ENCODE data around the gene ADCY7. TPM values are rescaled to one million over a fixed set of nuclear protein-coding genes. Genes with fewer than 3 reads are reported as not detected.
A peak's percentile ranks its signal among the peaks of the same experiment; 100 is the strongest.
"Not testable (repeated sequence)": the region's sequence is repeated elsewhere in the genome, so short reads cannot be mapped to it uniquely, and the experiment has no call there.

The ADCY7 gene
- total RNA-seq, 2 experiments from 2014 or later: 131 to 232 TPM

DNA sequence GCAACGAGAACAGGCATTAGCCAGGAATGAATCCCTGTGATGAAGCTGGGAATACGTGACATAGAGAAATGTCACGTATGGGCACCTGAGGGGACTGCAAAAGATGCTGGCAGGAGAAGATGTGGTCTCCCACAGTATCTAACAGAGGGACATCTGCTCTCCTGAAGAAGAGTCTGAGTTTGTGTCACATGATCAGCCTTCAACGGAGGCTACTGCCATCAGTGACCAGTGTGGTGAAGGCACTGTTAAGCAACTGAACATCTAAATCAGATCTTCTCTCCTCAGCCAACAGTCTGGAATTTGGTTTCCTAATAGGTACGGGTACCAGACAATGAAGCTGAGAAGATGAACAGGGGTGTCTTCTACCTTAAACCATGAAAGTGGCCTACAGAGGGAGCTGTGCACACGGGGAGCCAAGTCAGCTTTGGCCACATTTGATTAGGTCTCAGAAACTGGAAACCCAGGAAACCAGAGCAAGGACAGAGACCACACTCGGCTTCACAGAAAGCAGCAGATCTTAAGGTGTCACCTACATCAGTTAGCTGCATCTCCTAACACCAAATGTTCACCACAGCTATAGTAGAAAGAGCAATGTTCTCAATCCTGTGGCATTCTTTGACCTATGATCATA lies 60.6 kb downstream of the ADCY7 start:
- Mint-ChIP-seq H3K27ac (peak overlapping the region; percentile 69), H3K36me3 (peaks cover 38% of the 10 kb centered on the region), H3K4me3 (no peak overlapping the region), H3K9me3 (ENCODE audit: low read depth) (no peaks in the 10 kb centered on the region), H3K4me1 (peaks cover 50% of the 10 kb centered on the region), H3K27me3 (no peaks in the 10 kb centered on the region)
- CTCF ChIA-PET: interaction anchor here (0.7 to 7.1 kb wide), 47 partner anchors 9 to 485 kb away, joined by 3 to 105 read pairs (median 5); partner anchors contain the start of genes ADCY7, CNEP1R1, HEATR3 and SNX20
- peak; percentile 97 for ATAC-seq
- peak; percentile 88 for DNase-seq

DNA sequence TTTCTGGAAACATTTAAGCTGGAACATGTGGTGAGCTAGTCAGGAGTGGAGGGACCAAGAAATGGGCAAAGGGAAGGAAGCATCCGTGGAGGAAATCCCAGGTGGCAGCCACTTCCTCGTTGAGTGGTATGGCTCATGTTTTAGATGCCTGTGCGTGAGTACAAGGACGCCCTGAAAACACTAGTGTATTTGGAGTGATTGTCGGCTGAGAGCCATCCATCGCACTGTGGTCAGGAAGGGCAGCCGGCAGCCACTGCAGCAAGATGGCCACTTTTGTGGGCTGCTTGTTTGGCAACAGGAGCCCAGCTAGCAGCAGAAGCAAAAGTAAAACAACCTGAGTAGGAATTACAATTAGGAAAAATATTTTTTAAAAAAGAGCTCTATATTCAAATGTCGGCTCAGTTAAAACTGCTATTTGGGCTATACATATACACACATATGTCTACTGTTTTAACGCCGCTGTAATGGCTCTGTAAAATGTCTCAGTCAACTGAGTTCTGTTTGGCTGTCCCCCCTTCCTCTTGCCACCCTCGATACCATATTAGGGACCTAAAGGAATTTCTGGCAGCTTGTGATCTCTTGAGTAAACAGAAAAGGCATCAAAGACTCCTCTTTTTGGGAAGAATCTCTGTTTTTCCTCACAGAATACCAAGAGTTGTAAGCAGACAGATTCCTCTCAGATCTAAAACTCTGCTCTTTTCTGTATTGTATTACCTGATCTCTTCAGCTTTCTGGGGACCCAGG lies 63.3 kb downstream of the ADCY7 start:
- no peak for ATAC-seq
- H3K4me3 Mint-ChIP-seq: no peak overlapping the region
- peaks cover 3% of the 10 kb centered on the region for H3K9me3 Mint-ChIP-seq (ENCODE audit: low read depth)
- no peak for DNase-seq
- no peaks in the 10 kb centered on the region for H3K27me3 Mint-ChIP-seq
- CTCF ChIA-PET: interaction anchor here (1.0 to 6.0 kb wide), 10 partner anchors 9 to 477 kb away, joined by 3 to 74 read pairs (median 6); partner anchors contain the start of gene ADCY7
- H3K4me1 Mint-ChIP-seq: peaks cover 35% of the 10 kb centered on the region
- peaks cover 44% of the 10 kb centered on the region for H3K36me3 Mint-ChIP-seq
- peak overlapping the region; percentile 25 for H3K27ac Mint-ChIP-seq

DNA sequence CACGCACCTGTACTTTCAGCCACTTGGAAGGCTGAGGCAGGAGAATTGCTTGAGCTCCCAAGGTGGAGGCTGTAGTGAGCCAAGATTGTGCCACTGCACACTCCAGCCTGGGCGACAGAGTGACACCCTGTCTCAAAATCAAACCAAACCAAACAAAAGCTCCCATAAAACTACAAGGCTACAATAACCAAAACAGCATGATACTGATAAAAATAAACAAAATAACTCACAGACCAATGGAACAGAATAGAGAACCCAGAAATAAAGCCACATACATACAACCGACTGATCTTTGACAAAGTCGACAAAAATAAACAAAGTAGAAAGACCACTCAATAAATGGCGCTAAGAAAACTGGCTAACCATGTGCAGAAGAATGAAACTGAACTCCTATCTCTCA lies 65.2 kb downstream of the ADCY7 start:
- CTCF ChIA-PET: interaction anchor here (1.1 kb wide), 1 partner anchor 23 kb away, joined by 4 read pairs; no protein-coding TSS in a partner anchor
- ATAC-seq: no peak
- H3K9me3 Mint-ChIP-seq (ENCODE audit: low read depth): peaks cover 3% of the 10 kb centered on the region
- H3K27ac Mint-ChIP-seq: no peak overlapping the region
- H3K27me3 Mint-ChIP-seq: no peaks in the 10 kb centered on the region
- DNase-seq: no peak
- peaks cover 42% of the 10 kb centered on the region for H3K4me1 Mint-ChIP-seq
- no peak overlapping the region for H3K4me3 Mint-ChIP-seq
- peaks cover 41% of the 10 kb centered on the region for H3K36me3 Mint-ChIP-seq

GRCh38 chr16:50332599-50332998 lies 66.2 kb downstream of the ADCY7 start:
- no peak overlapping the region for H3K27ac Mint-ChIP-seq
- peaks cover 3% of the 10 kb centered on the region for H3K9me3 Mint-ChIP-seq (ENCODE audit: low read depth)
- H3K27me3 Mint-ChIP-seq: no peaks in the 10 kb centered on the region
- peaks cover 41% of the 10 kb centered on the region for H3K36me3 Mint-ChIP-seq
- DNase-seq (no peak), ATAC-seq (no peak)
- H3K4me1 Mint-ChIP-seq: peaks cover 38% of the 10 kb centered on the region
- CTCF ChIA-PET: interaction anchor here (0.8 to 1.4 kb wide), 3 partner anchors 23 to 474 kb away, joined by 3 to 4 read pairs (median 3); no protein-coding TSS in a partner anchor
- H3K4me3 Mint-ChIP-seq: no peak overlapping the region

DNA sequence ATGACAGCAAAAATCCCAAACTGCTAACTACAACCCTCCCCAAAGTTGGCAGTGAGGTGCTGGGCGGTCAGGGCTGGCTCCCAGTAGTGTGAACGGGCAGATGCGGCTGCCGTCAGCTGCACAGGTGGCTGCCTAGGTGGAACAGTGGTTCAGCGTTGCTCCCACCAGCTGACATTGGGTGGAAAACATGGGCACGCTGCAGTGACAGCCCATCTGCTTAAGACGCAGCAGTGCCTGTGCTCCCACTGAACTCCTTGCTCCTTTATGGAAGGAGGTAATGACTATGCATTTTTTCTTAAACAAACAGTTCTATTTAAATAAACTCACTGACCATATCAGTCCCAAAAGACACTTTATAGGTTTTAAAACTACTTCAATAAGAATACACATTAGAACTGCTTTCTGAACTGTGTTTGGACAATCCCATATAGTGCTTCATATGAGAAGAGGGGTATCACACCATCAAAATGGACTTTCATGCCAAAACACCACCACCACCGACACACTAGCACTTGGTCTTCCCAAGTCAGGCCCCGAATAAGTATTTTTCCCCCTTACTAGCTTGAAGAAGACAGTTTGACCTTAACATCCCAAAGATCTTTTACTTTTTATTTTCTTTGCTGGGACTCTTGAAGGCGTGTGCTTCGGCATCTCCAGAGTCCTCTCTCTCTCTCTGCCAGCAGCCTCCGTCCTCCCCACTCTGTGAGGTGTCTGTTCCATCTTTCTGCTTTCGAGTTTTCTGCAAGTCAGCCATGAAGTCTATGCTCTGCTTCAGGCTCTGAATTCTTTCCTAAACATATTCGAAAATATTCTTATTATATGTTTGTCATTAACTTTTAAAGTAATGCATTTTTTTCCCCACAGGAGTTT lies 68.0 kb downstream of the ADCY7 start:
- ATAC-seq (no peak), DNase-seq (no peak)
- Mint-ChIP-seq H3K27me3 (no peaks in the 10 kb centered on the region), H3K36me3 (peaks cover 47% of the 10 kb centered on the region), H3K4me3 (no peak overlapping the region), H3K4me1 (peaks cover 42% of the 10 kb centered on the region), H3K9me3 (ENCODE audit: low read depth) (peaks cover 3% of the 10 kb centered on the region), H3K27ac (peak overlapping the region; percentile 88)
- CTCF ChIA-PET: no interaction called here

DNA sequence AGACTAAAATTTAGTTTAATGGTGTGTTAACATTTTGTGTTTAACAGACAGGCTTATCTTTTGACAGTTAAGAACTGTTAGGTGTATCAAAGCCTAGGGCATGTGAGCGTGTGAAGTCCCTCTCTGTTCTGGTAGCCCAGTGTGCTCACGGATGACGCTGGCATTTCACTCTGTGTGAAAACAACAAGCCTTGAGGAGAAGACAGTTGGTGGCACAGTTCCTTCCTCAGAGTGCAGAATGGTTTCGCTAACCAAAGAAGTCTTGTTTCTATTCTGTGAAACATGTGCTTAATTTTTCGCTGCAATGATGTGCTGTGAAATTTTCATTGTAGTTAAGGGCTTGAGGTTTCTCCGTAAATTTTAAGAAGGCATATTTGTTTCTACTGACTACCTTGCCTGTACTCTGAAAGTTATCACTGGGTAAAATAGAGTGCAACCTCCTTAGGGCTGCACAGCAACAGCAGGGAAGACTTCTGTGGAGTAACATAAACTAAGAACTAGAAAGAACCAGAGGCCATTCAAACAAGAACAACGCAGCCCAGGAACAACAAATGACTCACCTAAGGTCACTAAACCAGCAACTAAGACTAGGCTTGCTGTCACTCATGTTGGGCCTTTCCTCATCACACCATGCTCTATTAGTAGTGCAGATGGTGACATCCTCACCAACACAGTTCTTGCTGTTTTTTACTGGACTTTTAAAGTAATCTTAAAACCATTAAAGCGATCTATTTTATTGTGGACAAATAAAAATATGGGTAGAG lies 69.0 kb downstream of the ADCY7 start:
- peaks cover 3% of the 10 kb centered on the region for H3K9me3 Mint-ChIP-seq (ENCODE audit: low read depth)
- ATAC-seq (peak; percentile 74), DNase-seq (no peak)
- H3K4me1 Mint-ChIP-seq: peaks cover 40% of the 10 kb centered on the region
- CTCF ChIA-PET: no interaction called here
- H3K27me3 Mint-ChIP-seq: no peaks in the 10 kb centered on the region
- H3K36me3 Mint-ChIP-seq: peaks cover 47% of the 10 kb centered on the region
- peak overlapping the region; percentile 39 for H3K4me3 Mint-ChIP-seq
- peak overlapping the region; percentile 88 for H3K27ac Mint-ChIP-seq

DNA sequence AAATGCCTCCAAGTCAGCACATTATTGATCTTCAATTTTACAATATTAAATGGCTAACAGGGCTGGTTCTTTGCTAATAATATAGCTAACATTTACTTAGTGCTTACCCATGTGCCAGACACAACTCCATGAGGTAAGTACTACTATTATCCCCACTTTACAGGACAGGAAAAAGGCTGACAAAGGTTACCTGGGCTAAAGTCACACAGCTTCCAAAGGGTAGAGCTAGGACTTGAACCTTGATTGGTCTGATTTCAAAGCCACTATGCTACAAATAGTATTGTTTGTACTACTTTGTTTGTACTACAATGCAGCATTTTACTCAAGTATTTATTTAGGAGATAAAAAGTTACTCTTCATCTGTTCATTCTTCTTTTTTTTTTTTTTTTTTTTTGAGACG lies 70.5 kb downstream of the ADCY7 start:
- H3K4me3 Mint-ChIP-seq: no peak overlapping the region
- no peaks in the 10 kb centered on the region for H3K27me3 Mint-ChIP-seq
- ATAC-seq: no peak
- H3K36me3 Mint-ChIP-seq: peaks cover 45% of the 10 kb centered on the region
- peaks cover 37% of the 10 kb centered on the region for H3K4me1 Mint-ChIP-seq
- no peak overlapping the region for H3K27ac Mint-ChIP-seq
- H3K9me3 Mint-ChIP-seq (ENCODE audit: low read depth): peaks cover 3% of the 10 kb centered on the region
- no peak for DNase-seq
- CTCF ChIA-PET: interaction anchor here (1.1 to 4.1 kb wide), 2 partner anchors 10 to 18 kb away, joined by 6 to 20 read pairs; no protein-coding TSS in a partner anchor

DNA sequence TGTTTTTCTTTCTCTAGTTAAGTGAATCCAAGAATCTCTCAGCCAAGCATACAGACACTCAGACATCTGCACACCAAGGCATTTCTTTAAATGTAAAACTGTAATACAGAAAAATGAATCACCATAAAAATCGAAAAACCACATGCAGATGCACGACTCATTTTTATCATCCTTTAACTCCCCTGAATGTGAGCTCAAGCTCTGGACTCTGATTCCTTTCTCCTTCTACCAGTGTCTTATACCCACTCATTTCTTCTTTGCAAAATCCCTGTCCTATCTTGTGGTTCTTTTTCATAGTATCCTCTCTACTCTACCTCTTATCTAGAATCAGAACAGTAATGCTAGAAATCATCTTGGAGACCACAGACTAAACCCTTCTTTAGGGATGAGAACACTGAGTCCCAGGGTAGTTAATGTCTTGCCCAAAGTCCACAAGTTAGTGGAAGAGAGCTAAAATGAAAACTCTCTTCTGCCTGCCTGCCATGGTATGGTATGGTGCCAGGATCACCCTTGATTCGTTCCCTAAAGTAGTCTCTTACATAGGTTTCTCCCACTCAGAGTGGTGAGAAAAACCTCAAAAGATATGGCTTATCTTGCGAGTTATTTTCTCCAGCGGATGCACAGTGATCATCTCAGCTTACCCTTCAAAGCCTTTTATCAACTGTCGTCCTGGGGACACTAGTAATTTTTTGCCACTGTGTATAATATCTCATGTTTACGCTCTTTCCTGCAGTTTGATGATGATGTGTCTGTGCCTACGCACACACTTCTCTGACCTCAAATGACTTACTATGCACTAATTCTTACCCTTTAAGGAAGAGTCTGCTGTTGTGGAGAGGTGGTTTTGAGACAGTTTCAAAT lies 72.2 kb downstream of the ADCY7 start:
- peak; percentile 45 for ATAC-seq
- no peaks in the 10 kb centered on the region for H3K9me3 Mint-ChIP-seq (ENCODE audit: low read depth)
- peaks cover 37% of the 10 kb centered on the region for H3K4me1 Mint-ChIP-seq
- peak overlapping the region; percentile 70 for H3K27ac Mint-ChIP-seq
- CTCF ChIA-PET: interaction anchor here (0.6 to 4.1 kb wide), 4 partner anchors 12 to 128 kb away, joined by 3 to 20 read pairs (median 3); no protein-coding TSS in a partner anchor
- peaks cover 42% of the 10 kb centered on the region for H3K36me3 Mint-ChIP-seq
- no peak for DNase-seq
- peak overlapping the region; percentile 10 for H3K4me3 Mint-ChIP-seq
- no peaks in the 10 kb centered on the region for H3K27me3 Mint-ChIP-seq

DNA sequence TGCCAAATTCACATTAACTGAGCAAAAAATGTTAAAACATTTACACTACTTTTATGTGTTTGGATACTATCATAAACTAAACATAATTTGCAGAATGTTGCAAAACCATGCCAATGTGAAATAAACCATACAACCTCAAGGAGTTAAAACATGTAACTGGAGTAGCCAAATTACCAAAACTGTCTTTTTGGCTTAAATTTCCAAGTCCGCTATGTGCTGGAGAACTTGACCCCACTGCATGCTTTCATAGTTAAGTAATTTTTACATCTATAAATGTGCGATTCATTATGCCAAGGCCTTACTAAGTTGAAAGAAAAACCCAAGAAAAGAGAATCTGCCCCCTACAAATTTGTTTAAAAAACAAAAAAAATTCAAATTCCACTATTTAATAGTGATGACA lies 74.2 kb downstream of the ADCY7 start:
- Mint-ChIP-seq H3K9me3 (ENCODE audit: low read depth) (no peaks in the 10 kb centered on the region), H3K36me3 (peaks cover 44% of the 10 kb centered on the region), H3K4me3 (no peak overlapping the region), H3K27me3 (no peaks in the 10 kb centered on the region), H3K27ac (no peak overlapping the region), H3K4me1 (peaks cover 28% of the 10 kb centered on the region)
- CTCF ChIA-PET: interaction anchor here (4.7 kb wide), 1 partner anchor 14 kb away, joined by 29 read pairs; no protein-coding TSS in a partner anchor
- no peak for DNase-seq
- no peak for ATAC-seq

DNA sequence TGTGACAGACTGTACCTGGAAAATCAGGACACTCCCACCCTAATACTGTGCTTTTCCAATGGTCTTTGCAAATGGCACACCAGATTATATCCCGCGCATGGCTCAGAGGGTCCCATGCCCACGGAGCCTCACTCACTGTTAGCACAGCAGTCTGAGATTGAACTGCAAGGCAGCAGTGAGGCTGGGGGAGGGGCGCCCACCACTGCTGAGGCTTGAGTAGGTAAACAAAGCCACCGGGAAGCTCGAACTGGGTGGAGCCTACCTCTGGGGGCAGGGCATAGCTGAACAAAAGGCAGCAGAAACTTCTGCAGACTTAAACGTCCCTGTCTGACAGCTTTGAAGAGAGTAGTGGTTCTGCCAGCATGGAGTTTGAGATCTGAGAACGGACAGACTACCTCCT lies 77.2 kb downstream of the ADCY7 start:
- not testable (repeated sequence) for ATAC-seq; H3K4me1 Mint-ChIP-seq; H3K9me3 Mint-ChIP-seq (ENCODE audit: low read depth); DNase-seq; H3K27me3 Mint-ChIP-seq; H3K27ac Mint-ChIP-seq; H3K4me3 Mint-ChIP-seq
- peaks cover 54% of the 10 kb centered on the region for H3K36me3 Mint-ChIP-seq
- CTCF ChIA-PET: interaction anchor here (1.4 to 4.7 kb wide), 2 partner anchors 11 to 94 kb away, joined by 3 to 29 read pairs; no protein-coding TSS in a partner anchor

DNA sequence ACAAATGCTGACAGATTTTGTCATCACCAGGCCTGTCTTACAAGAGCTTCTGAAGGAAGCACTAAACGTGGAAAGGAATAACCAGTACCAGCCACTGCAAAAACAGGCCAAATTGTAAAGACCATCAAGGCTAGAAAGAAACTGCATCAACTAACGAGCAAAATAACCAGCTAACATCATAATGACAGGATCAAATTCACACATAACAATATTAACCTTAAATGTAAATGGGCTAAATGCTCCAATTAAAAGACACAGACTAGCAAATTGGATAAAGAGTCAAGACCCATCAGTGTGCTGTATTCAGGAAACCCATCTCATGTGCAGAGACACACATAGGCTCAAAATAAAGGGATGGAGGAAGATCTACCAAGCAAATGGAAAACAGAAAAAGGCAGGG lies 78.9 kb downstream of the ADCY7 start:
- not testable (repeated sequence) for H3K4me3 Mint-ChIP-seq; DNase-seq; H3K27ac Mint-ChIP-seq; H3K27me3 Mint-ChIP-seq; H3K4me1 Mint-ChIP-seq; H3K9me3 Mint-ChIP-seq (ENCODE audit: low read depth); ATAC-seq
- H3K36me3 Mint-ChIP-seq: peaks cover 65% of the 10 kb centered on the region
- CTCF ChIA-PET: interaction anchor here (4.7 kb wide), 1 partner anchor 9 kb away, joined by 29 read pairs; no protein-coding TSS in a partner anchor
